CD4-positive, alpha-beta T cell treated with Interferon alpha-2 for 1 hour (primary cell): Measurements from ENCODE around the gene FUS.
"Not testable (repeated sequence)": the region's sequence is repeated elsewhere in the genome, so short reads cannot be mapped to it uniquely, and the experiment has no call there.

Experiments used
- DNase-seq, 2 donors: peaks; one replicate each; pipeline ENCODE4 v3.0.0-alpha.2; 2020 to 2022

FUS gene

GRCh38 chr16:31179747-31180459 is at the start of gene FUS:
TSS of gene FUS (plus strand) at chr16:31180139. CDS start at chr16:31180215, 76 bp downstream.
- DNase-seq, result peak; percentile 89 to 94

GRCh38 chr16:31130336-31130891 is 49.5 kb upstream of the FUS start:
- no peak for DNase-seq

GRCh38 chr16:31130899-31131298 is 49.0 kb upstream of the FUS start:
- no peak for DNase-seq

- no peak for DNase-seq
Measured at GRCh38 chr16:31131416-31131815, 48.5 kb upstream of the FUS start.

- DNase-seq, result no peak
Measured at GRCh38 chr16:31131841-31132271, 48.1 kb upstream of the FUS start.

- no peak for DNase-seq
Measured at GRCh38 chr16:31132303-31132979, 47.5 kb upstream of the FUS start.

- DNase-seq, result no peak
Measured at GRCh38 chr16:31133046-31133501, 46.9 kb upstream of the FUS start.

- peak in 1 of 2 donors; percentile 33 for DNase-seq
Measured at GRCh38 chr16:31134091-31134571, 45.8 kb upstream of the FUS start.

GRCh38 chr16:31134625-31135534 is 45.1 kb upstream of the FUS start:
- DNase-seq, result no peak

- no peak for DNase-seq
Measured at GRCh38 chr16:31135535-31136286, 44.2 kb upstream of the FUS start, which contains the start of gene PRSS8. TSS of gene PRSS8 (minus strand) at chr16:31135727. CDS start at chr16:31135498, 229 bp downstream.

- DNase-seq, result no peak
Measured at GRCh38 chr16:31136287-31136662, 43.7 kb upstream of the FUS start.

GRCh38 chr16:31136822-31137499 is 43.0 kb upstream of the FUS start:
- DNase-seq, result not testable (repeated sequence)

GRCh38 chr16:31138621-31139578 is 41.0 kb upstream of the FUS start:
- no peak for DNase-seq

- DNase-seq, result not testable (repeated sequence)
Measured at GRCh38 chr16:31141071-31141469, 38.9 kb upstream of the FUS start.

GRCh38 chr16:31141489-31142108 is 38.3 kb upstream of the FUS start:
- no peak for DNase-seq

- peak; percentile 99 for DNase-seq
Measured at GRCh38 chr16:31142109-31143010, 37.6 kb upstream of the FUS start.

- DNase-seq, result no peak
Measured at GRCh38 chr16:31143011-31143693, 36.8 kb upstream of the FUS start.

GRCh38 chr16:31143694-31144148 is 36.2 kb upstream of the FUS start:
- no peak for DNase-seq
